Suprapubic skin (tissue), 3 donors: ENCODE data around the gene EPB41L1.

Source experiments
- EP300 ChIP-seq: sonication (generic); formaldehyde crosslinking; IDR thresholded peaks from one replicate; pipeline ENCODE4 v1.6.1; 2017; ENCODE audit warnings: antibody characterized with exemption
- POLR2A ChIP-seq, 2 donors: fragments of 450-650 bp; IDR thresholded peaks; one replicate each; pipeline ENCODE4 v1.6.1; 2017; ENCODE audit warnings: antibody characterized with exemption in 2 of 2, mild to moderate bottlenecking in 2 of 2, moderate library complexity in 2 of 2
- TF ChIP-seq, protein P1 (sequence below), 2 donors: fragments of 200-600 bp in 1 of 2; fragments of 450-650 bp in 1 of 2; sonication (generic) in 1 of 2; IDR thresholded peaks; one replicate each; pipeline ENCODE4 v1.5.1; 2016 to 2019; ENCODE audit warnings: antibody characterized with exemption in 2 of 2, mild to moderate bottlenecking in 1 of 2, moderate library complexity in 1 of 2

DNA sequence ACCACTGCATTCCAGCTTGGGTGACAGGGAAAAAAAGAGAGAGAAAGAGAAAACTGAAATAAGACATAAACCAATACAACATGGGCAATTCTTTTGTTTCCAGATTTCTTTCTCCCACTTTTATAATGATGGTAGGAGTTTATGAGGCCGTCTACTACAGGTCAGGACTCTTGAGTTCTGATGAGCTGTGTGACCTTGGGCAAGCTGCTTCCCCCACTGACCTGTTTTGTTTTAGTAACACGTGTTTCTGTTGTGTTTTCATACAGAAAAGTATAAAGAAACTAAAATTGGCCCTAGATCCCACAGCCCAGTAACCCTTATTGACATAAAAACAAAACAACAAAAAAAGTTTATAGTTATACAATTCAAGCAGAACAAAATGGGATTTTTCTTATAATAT is 58.8 kb downstream of the EPB41L1 start:
- TF ChIP-seq POLR2A (IDR thresholded peaks at IDR 0.05) (no peak), EP300 (no peak)
- TF ChIP-seq, protein P1, sequence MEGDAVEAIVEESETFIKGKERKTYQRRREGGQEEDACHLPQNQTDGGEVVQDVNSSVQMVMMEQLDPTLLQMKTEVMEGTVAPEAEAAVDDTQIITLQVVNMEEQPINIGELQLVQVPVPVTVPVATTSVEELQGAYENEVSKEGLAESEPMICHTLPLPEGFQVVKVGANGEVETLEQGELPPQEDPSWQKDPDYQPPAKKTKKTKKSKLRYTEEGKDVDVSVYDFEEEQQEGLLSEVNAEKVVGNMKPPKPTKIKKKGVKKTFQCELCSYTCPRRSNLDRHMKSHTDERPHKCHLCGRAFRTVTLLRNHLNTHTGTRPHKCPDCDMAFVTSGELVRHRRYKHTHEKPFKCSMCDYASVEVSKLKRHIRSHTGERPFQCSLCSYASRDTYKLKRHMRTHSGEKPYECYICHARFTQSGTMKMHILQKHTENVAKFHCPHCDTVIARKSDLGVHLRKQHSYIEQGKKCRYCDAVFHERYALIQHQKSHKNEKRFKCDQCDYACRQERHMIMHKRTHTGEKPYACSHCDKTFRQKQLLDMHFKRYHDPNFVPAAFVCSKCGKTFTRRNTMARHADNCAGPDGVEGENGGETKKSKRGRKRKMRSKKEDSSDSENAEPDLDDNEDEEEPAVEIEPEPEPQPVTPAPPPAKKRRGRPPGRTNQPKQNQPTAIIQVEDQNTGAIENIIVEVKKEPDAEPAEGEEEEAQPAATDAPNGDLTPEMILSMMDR (IDR thresholded peaks at IDR 0.05), result no peak
